Pulmonary artery endothelial cell (primary cell): Measurements from ENCODE around the gene MAP2K6. TPM values are rescaled to one million over a fixed set of nuclear protein-coding genes. Genes with fewer than 3 reads are reported as not detected.

ENCODE experiments used
- DNase-seq: peaks from one replicate; pipeline ENCODE4 v3.0.0-alpha.2; 2011; ENCODE audit warnings: low read depth, low spot score
- total RNA-seq: library from RNA; depleted of rRNA; stranded (reverse); fragments of >200 nt; gene quantifications from 2 replicates; pipeline ENCODE4 v1.2.3, GENCODE V29; 2014

Gene MAP2K6
- total RNA-seq, 1 donor from 2014 or later = 2.0 TPM

GRCh38 chr17:69425978-69426377 is 11.5 kb downstream of the MAP2K6 start:
- no peak for DNase-seq

GRCh38 chr17:69427486-69428197 is 13.1 kb downstream of the MAP2K6 start:
- DNase-seq = no peak

GRCh38 chr17:69428252-69428980 is 13.9 kb downstream of the MAP2K6 start:
- DNase-seq = no peak

GRCh38 chr17:69430488-69430887 is 16.0 kb downstream of the MAP2K6 start:
- DNase-seq = no peak

- no peak for DNase-seq
Measured at GRCh38 chr17:69431835-69432234, 17.3 kb downstream of the MAP2K6 start.

GRCh38 chr17:69433093-69433492 is 18.6 kb downstream of the MAP2K6 start:
- DNase-seq = no peak

- peak; percentile 57 for DNase-seq
Measured at GRCh38 chr17:69434164-69434579, 19.7 kb downstream of the MAP2K6 start.

- DNase-seq = no peak
Measured at GRCh38 chr17:69435971-69436696, 21.6 kb downstream of the MAP2K6 start.

GRCh38 chr17:69437475-69437874 is 23.0 kb downstream of the MAP2K6 start:
- no peak for DNase-seq

- DNase-seq = no peak
Measured at GRCh38 chr17:69438776-69439175, 24.3 kb downstream of the MAP2K6 start.

- no peak for DNase-seq
Measured at GRCh38 chr17:69441179-69441578, 26.7 kb downstream of the MAP2K6 start.

- no peak for DNase-seq
Measured at GRCh38 chr17:69443138-69443537, 28.6 kb downstream of the MAP2K6 start.

- DNase-seq = no peak
Measured at GRCh38 chr17:69444023-69444422, 29.5 kb downstream of the MAP2K6 start.

GRCh38 chr17:69445132-69445531 is 30.6 kb downstream of the MAP2K6 start:
- DNase-seq = peak; percentile 20

- DNase-seq = no peak
Measured at GRCh38 chr17:69447726-69448125, 33.2 kb downstream of the MAP2K6 start.

GRCh38 chr17:69448431-69449102 is 34.1 kb downstream of the MAP2K6 start:
- no peak for DNase-seq

GRCh38 chr17:69450131-69450530 is 35.6 kb downstream of the MAP2K6 start:
- no peak for DNase-seq

- peak; percentile 61 for DNase-seq
Measured at GRCh38 chr17:69450918-69451317, 36.4 kb downstream of the MAP2K6 start.

- no peak for DNase-seq
Measured at GRCh38 chr17:69451416-69452394, 37.2 kb downstream of the MAP2K6 start.

GRCh38 chr17:69452664-69453260 is 38.3 kb downstream of the MAP2K6 start:
- DNase-seq = no peak
